ENCODE measurements around the gene ZNF729.

GRCh38 chr19:22331521-22331920 is 45.3 kb downstream of the ZNF729 start:
- TF ChIP-seq REST (IDR thresholded peaks at IDR 0.05; ENCODE audit: unreplicated experiment) (no peak), EZH2 (IDR thresholded peaks at IDR 0.05; ENCODE audit: low read depth, unreplicated experiment) (no peak), CTCF (conservative IDR thresholded peaks at IDR 0.05; ENCODE audit: low read depth in 2 of 2) (no peak)

All from GM23338 (cell line).